Measurements from ENCODE around the gene QRSL1.
"Not testable (repeated sequence)": the region's sequence is repeated elsewhere in the genome, so short reads cannot be mapped to it uniquely, and the experiment has no call there.

Gene QRSL1

DNA sequence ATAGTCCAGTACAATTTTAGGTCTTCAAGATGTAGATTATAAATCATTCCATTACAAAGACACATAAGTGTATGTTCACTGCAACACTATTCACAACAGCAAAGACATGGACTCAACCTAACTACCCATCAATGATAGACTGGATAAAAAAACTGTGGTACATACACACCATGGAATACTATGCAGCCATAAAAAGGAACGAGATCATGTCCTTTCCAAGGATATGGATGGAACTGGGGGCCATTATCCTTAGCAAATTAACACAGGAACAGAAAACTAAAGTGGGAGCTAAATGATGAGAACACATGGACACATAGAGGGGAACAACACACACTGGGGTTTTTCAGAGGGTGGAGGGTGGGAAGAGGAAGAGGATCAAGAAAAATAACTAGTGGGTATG lies 6.3 kb upstream of the QRSL1 start:
- no peak for DNase-seq

- DNase-seq, result no peak
Measured at GRCh38 chr6:106626485-106626884, 2.9 kb upstream of the QRSL1 start.

- DNase-seq, result not testable (repeated sequence)
Measured at GRCh38 chr6:106627760-106628159, 1.6 kb upstream of the QRSL1 start.

- DNase-seq, result no peak
Measured at GRCh38 chr6:106628658-106629102, 698 bp upstream of the QRSL1 start.

GRCh38 chr6:106629859-106630163 lies 433 bp downstream of the QRSL1 start:
- peak; percentile 38 for DNase-seq

DNA sequence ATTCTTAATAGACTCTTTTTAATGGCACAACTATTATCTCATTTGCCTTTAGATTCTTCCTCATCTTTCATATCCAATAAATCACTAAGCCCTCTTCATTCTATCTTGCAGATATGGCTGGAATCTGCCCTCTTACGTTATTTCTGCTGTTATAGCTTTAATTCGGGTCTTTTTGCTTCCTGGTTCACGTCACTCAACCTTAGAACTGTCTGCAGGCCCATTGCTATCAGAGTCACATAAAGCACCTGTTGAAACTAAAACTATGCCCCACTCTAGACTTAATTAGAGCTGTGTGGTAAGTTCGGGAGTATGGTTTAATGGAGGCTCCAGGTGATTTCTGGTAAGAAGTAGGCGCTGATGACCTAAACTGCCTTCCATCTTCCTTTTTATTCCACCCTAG lies 988 bp downstream of the QRSL1 start:
- DNase-seq, result no peak

- no peak for DNase-seq
Measured at GRCh38 chr6:106631346-106631745, 2.0 kb downstream of the QRSL1 start.

DNA sequence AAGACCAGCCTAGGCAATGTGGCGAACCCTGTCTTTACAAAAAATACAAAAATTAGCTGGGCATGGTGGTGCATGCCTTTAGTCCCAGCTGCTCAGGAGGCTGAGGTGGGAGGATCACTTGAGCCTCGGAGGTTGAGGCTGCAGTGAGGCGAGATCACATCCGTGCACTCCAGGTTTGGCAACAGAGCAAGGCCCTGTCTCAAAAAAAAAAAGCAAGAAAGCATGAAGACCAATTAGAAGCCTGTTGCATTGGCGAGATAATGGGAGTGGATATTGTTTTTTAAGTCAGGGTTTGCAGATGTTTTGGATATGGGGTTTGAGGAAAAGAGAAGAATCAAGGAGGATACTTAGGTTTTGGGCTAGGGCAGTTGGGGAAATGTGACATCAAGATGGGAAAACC lies 5.2 kb downstream of the QRSL1 start:
- DNase-seq, result no peak

DNA sequence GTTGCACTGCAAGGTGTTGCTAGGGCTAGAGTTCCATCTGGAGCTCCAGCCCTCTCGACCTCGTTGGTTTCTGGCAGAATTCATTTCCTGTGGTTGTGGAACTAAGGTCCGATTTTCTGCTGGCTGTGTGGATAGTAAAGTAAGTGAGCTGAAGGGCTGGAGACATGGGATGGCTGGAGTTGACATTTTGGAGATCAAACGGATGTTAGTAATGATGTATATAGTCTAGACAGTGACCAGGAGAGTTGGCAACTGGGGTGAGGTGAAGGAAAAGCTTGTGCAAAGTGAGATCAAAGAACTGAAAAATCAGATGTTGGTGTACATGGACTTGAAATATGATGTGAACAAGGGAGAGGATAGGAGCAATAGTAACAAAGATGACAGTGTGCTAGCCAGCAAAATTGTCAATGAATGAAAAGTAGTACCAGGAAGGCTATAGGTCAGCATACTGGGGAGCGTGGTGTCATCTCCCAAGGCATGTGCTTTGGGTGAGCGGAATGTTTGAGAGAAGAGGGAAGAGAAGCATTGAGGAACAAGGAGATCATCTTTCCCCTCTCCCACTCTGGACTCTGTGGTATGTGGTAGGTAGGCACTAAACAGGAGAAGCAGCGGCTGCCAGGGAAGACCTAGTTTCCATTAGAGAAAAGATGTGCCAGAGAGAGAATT lies 7.8 kb downstream of the QRSL1 start:
- DNase-seq, result no peak

DNA sequence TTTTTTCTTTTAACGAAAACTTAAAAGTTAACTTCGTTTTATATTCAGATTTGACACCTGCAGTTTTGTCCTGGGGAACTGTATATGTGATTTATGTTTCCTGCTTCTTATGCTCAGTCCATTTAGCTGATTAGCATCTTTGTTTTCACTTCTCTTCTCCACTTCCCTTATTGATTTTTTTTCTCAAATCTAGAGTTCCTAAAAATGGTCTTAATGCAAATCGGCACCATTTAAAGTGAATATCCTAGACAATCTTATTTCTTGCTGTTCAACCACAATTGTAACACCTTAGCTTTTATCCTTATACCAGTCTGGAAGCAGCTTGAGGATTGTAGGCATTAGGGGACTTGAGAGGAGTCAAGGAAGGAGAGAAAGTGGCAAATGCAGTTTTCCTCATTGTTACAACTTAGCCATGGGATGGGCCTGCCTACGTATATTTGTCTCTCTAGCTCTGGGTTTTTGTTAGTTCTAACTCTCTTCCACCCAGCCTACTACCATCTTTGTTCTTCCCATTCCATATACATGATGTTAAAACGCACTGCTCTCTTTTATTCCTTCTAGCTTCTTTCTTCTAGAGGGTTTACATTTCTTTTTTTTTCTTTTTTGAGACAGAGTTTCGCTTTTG lies 8.5 kb downstream of the QRSL1 start:
- DNase-seq, result no peak

DNA sequence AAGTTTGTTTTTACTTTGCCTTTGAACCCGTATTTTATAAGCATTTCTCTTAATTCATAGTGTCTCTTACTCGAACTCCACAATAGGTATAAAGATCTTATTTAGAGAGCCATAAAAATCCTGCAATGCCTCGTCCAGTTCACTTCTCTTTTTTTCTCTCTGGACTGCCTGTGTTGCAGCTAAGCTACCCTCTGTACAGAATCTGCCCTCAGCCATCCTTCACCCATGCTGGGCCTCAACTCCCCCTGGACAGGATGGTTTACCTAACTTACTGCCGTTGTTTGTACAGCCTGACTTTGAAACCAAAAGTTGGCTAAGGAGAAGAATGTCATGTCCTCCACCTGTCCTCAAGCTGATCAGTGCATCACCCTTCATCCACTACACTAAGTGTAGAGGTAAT lies 10.4 kb downstream of the QRSL1 start:
- no peak for DNase-seq

GRCh38 chr6:106642476-106642875 lies 13.1 kb downstream of the QRSL1 start:
- DNase-seq, result no peak

DNA sequence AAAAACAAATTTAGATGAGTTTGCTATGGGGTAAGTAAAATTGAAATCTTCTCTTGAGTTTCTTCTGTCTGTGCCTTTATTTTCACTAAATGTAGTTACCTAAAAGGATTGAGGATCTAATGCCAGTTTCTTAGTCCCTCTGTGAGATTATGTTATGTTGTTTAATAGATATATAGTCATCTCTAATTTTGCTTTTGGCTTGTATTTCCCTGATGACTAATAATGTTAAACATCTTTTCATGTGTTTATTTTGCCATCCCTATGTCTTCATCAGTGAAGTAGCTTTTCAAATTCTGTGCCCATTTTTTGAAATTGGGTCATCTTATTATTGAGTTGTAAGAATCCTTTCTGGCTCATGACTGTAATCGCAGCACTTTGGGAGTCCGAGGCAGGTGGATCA lies 13.7 kb downstream of the QRSL1 start:
- no peak for DNase-seq

- no peak for DNase-seq
Measured at GRCh38 chr6:106648651-106649308, 19.4 kb downstream of the QRSL1 start.

DNA sequence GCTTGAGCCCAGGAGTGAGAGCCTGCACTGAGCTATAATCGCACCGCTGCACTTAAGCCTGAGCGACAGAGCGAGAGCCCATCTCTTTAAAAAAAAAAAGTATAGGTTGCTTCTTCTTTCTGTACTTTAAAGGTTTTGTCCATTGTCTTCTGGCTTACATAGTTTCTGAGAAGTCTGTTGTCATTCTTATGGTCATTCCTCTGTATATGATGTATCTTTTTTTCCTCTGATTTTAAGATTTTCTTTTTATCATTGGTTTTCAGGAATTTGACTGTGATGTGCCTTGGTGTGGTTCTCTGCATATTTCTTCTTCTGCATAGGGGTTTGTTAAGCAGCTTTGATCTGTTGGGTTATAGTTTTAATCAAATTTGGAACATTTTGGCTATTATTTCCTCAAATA lies 29.1 kb downstream of the QRSL1 start:
- no peak for DNase-seq

DNA sequence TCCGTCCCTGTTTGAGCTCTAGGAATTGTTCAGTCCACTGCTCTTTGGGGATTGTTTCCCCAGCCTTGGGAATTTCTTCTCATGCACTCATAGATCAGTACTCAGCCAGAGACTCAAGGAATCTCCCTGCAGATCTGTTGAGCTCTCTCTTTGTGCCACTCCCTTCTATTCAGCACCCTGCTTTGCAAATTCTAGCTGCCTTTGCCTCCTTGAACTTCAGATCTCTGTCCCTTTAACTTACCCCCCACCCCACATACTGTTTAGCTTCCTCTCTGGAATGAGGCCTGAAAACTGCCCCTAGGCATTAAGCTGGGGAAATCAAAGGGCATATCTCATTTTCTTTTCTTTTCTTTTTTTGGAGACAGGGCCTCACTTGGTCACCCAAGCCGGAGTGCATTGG lies 30.5 kb downstream of the QRSL1 start:
- no peak for DNase-seq

DNA sequence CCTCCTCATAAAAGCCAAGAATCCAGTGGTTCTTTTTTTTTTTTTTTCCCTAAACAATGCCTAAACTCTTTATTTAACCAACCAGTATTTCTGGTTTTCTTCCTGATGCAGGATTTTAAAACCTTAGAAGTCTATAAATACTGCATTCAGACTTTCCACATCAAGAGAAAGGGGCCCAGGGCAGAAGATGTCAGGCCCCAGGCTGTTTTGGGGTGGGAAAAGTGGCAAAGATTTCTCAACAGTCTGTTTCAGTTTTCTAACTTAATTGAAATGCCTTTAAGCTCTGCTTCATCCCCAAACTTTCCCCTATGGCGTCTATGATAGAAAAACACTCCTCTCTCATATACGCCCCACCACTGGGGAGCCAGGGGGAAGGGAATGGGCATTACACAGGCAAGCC lies 33.1 kb downstream of the QRSL1 start:
- DNase-seq, result no peak

DNA sequence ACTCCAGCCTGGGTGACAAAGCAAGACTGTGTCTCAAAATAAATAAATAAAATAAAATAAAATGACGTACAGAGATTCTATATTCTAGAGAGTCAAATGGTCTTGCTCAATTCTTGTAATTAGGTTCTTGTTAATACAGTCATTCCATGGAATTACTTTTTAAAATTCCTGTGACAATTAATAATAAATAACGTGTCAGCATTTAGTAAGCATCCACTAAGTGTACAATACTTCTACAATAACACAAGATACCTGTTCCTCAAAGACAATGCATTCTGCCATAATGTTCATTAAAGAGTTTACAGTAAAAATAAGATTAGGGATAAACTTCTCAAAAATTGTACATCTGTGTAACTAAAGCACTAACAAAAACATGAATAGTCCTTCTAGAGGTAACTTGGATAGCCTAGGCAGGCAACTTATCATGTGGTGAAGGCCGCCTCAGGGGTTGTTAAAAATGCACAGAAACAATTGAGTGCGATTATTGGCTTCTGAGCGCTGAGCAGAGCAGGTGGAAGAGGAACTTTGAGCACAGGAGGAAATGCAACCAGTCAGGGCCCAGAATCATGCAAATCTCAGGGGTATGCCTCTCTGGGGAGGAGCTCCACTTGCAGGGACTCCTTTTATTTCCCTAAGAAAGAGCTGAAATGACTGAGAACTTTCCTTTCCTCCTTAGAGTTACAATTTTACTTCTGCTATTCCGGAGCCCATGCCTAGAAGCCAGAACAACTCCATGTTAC lies 37.1 kb downstream of the QRSL1 start:
- DNase-seq, result no peak

DNA sequence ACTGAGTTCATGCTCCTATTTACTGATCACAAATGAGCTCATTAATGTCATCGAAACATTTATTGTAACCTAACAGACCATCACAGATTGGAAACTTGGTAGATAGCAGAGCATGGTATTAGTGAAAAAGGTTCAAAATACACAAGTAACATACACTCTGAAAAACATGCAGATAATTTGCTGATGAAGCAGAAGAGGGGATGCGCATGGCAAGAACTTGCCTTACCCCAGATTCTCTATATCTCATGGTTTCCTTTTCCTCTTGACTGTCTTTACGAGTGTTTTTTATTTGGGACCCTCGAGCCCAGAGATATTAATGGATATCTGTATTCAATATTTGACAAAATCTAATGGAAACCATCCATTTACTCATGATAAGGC lies 37.6 kb downstream of the QRSL1 start:
- DNase-seq, result no peak

GRCh38 chr6:106670236-106670635 lies 40.9 kb downstream of the QRSL1 start:
- no peak for DNase-seq

- no peak for DNase-seq
Measured at GRCh38 chr6:106671651-106672050, 42.3 kb downstream of the QRSL1 start.

DNA sequence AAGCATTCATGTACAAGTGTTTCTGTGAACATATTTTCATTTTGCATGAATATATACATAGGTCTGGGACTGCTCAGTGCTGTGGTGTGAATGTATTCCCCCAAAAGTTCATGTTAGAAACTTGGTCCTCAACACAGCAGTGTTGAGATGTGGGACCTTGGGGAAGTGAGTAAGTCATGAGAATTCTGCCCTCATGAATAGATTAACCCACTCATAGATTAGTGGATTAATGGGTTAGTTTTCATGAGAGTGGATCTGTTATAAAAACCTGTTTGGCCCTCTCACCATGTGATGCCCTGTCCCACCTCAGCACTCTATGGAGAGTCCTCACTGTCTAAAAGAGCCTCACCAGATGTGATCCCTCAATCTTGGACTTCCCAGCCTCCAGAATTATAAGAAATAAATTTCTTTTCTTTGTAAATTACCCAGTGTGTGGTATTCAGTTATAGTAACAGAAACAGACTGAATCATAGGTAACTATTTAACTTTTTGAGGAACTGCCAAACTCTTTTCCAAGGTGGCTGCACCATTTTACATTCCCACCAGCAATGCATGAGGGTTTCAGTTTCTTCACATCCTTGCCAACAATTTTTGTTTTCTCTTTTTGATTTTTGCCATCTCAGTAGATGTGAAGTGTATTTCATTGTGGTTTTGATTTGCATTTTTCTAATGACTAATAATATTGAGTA lies 45.3 kb downstream of the QRSL1 start:
- DNase-seq, result no peak

DNA sequence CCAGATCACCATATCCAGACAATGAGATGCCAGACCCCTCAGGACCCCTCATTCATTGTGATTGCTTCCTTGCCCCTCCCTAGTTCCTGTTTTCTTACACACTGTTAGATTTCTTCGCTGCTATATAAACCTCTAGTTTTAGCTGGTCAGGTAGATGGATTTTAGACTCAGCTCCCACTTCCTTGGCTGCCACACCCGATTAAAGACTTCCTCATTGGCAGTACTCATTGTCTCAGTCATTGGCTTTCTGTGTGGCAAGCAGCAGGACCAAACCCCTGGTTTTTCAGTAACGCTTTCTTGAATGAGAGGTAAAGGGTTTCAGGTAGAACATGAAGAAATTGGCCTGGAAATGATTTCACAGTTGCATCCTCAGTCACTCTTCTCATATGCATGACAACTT lies 47.9 kb downstream of the QRSL1 start:
- DNase-seq, result no peak

Measured in NCI-H345 (cell line).